Urothelium cell line (cell line): ENCODE results near the gene PTPN13.
"Not testable (repeated sequence)": the region's sequence is repeated elsewhere in the genome, so short reads cannot be mapped to it uniquely, and the experiment has no call there.

Experiments
- DNase-seq: peaks from one replicate; pipeline ENCODE4 v3.0.0; 2011; ENCODE audit warnings: low spot score, mixed read lengths
- FAIRE-seq: peaks from 2 replicates; lab custom pipeline; 2011; peaks lifted over from hg19 to GRCh38; lab: Jason Lieb, UNC

Gene PTPN13

DNA sequence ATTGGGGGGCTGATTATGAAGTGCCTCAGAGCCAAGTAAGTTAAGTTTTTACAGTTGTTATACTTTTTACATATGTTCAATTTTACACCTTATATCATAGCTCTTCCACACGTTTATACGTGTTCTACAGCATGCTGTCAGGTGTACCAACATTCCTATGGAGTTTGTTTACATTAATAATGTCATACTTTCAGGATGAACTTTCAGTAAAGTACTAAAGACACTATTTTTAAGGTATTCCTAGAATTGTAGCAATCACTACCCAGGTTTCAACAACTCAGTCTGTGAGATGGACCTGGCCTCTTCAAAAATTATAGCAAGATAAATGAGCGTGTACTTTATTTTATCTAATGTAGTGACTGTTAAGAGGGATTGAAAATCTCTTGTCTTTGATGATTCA, 92.6 kb downstream of the PTPN13 start:
- DNase-seq (no peak), FAIRE-seq (no peak)

GRCh38 chr4:86688026-86688425, 93.9 kb downstream of the PTPN13 start:
- no peak for FAIRE-seq
- DNase-seq = no peak

DNA sequence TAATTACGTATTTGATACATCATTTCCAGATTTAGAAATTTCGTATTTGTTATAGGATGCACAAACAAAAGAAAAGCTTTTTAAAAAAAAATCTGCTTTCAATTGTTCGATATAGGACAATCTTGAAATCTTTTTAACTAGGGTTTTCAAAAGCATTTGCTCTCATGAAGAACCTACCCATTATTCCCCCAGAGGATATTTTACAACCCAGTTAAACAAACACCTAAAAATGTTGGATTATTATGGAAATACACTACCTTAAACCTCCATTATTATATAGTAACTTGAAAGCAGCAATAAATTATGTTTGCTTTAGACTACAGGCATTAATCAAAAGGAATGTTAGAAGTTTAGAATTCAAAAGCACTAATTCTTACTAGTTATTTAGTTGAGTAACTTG, 110.5 kb downstream of the PTPN13 start:
- no peak for FAIRE-seq

DNA sequence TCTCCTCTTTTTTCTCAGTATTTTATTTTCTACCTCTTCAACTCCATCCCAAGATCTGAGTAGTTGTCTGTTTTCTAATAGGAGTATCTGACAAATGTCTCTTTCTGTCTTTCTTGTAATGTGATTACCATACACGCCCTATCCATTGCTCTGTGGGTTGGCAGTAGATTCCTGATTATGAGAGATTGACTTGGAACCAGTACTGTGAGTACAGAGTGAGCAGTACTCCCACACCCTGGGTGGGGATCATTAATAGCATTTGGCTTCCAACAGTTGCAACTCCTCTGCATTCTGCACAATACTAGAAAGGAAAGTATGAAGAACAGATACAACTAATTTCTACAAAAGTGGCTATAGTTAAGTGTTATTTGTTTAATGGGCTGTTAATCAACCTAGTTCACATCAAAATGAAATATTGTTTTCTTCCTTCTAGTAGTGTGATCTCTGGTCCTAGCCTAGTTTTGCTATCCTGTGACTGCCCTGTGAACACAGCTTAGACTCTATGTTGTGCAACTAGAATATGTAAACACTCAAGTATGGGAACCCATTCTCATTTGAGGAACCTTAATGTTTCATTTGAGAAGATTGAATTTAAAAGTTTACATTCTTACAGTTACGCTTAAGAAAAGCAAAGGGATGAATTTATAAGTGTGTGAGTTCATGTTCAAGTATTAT, 112.9 kb downstream of the PTPN13 start:
- FAIRE-seq = no peak
- DNase-seq = no peak

More for the DNA sequence above, 110.5 kb downstream of the PTPN13 start:
- DNase-seq = no peak

- FAIRE-seq (no peak), DNase-seq (no peak)
Measured at GRCh38 chr4:86717651-86718050, 123.5 kb downstream of the PTPN13 start.

DNA sequence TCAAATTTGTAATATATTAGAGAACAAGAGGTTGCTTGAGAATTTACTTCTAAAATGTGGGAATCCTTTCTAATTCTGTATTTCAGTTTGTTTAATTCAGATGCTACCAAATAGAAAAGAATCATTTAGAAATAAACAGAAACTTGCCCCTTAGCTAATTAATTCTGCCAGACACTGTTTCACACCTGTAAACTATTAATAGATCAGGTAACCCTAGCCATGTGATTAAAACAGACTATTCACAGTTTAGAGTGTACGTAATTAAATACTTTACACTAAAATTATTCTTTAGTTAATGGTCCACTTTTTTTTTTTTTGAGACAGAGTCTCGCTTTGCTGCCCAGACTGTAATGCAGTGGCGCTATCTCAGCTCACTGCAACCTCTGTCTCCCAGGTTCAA, 124.0 kb downstream of the PTPN13 start:
- FAIRE-seq = no peak
- DNase-seq = no peak

GRCh38 chr4:86719149-86719548, 125.0 kb downstream of the PTPN13 start:
- DNase-seq, FAIRE-seq: not testable (repeated sequence)

GRCh38 chr4:86720508-86721068, 126.5 kb downstream of the PTPN13 start:
- DNase-seq (peak; percentile 3), FAIRE-seq (no peak)

- DNase-seq (no peak), FAIRE-seq (no peak)
Measured at GRCh38 chr4:86721412-86721811, 127.3 kb downstream of the PTPN13 start.

DNA sequence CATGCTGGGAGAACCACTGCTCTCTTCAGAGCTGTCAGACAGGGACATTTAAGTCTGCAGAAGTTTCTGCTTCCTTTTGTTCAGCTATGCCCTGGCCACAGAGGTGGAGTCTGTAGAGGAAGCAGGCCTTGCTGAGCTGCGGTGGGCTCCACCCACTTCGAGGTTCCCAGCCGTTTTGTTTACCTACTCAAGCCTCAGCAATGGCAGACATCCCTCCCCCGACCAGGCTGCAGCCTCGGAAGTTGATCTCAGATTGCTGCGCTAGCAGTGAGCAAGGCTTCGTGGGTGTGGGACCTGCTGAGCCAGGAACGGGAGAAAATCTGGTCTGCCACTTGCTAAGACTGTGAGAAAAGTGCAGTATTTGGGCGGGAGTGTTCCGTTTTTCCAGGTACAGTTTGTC, 136.2 kb downstream of the PTPN13 start:
- no peak for FAIRE-seq
- DNase-seq = no peak

- DNase-seq = no peak
Measured at GRCh38 chr4:86737244-86737643, 143.1 kb downstream of the PTPN13 start.

GRCh38 chr4:86741846-86742245, 147.7 kb downstream of the PTPN13 start:
- FAIRE-seq (no peak), DNase-seq (no peak)

More at GRCh38 chr4:86737244-86737643, 143.1 kb downstream of the PTPN13 start:
- no peak for FAIRE-seq

GRCh38 chr4:86744570-86744969, 150.5 kb downstream of the PTPN13 start:
- FAIRE-seq = no peak
- DNase-seq = no peak

- no peak for DNase-seq
- no peak for FAIRE-seq
Measured at GRCh38 chr4:86749121-86749520, 155.0 kb downstream of the PTPN13 start.

GRCh38 chr4:86755388-86755787, 161.3 kb downstream of the PTPN13 start:
- no peak for FAIRE-seq
- no peak for DNase-seq

DNA sequence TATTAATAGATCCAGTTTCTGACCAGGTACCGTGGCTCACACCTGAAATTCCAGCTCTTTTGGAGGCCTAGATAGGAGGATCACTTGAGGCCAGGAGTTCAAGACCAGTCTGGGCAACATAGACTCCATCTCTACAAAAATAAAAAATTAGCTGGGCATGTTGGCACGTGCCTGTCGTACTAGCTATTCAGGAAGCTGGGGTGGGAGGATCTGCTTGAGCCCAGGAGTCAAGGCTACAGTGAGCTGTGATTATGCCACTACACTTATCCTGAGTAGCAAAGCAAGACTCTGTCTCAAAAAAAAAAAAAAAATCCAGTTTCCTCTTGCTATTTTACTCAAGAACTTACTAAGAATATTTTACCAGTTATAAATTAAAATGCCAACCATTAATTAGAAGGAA, 163.4 kb downstream of the PTPN13 start:
- DNase-seq (no peak), FAIRE-seq (no peak)

DNA sequence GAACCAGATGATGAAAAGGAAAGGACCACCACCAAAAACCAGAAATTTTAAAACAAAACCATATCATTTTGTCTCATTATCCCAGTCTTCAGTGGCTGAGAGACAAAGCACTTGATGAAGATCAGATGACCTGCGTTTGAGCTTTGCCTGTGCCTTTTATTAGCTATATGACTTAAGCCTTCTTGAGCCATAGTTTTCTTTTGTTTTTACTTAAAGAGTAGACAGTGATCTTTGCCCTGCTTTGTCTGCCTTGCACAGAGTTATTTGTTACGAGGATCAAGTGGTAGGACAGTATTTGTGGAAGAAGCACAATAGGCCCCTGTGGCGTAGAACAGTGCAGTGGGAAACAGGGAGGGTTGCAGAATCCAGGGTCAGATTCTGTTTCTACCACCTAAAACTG, 165.2 kb downstream of the PTPN13 start:
- FAIRE-seq (no peak), DNase-seq (no peak)

DNA sequence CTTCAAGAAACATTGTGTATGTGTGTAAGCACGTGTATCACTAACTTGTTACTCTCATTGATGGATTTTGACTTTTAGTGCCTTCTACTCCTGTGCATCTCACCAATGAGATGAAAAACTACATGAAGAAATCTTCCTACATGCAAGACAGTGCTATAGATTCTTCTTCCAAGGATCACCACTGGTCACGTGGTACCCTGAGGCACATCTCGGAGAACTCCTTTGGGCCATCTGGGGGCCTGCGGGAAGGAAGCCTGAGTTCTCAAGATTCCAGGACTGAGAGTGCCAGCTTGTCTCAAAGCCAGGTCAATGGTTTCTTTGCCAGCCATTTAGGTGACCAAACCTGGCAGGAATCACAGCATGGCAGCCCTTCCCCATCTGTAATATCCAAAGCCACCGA, 168.5 kb downstream of the PTPN13 start:
- DNase-seq (no peak), FAIRE-seq (no peak)

GRCh38 chr4:86769794-86770193, 175.7 kb downstream of the PTPN13 start:
- FAIRE-seq (no peak), DNase-seq (no peak)

GRCh38 chr4:86771141-86771540, 177.0 kb downstream of the PTPN13 start:
- FAIRE-seq = no peak
- DNase-seq = no peak

- FAIRE-seq = no peak
Measured at GRCh38 chr4:86775061-86775460, 180.9 kb downstream of the PTPN13 start.

GRCh38 chr4:86778175-86778574, 184.1 kb downstream of the PTPN13 start:
- DNase-seq (no peak), FAIRE-seq (no peak)

More at GRCh38 chr4:86775061-86775460, 180.9 kb downstream of the PTPN13 start:
- no peak for DNase-seq

- no peak for FAIRE-seq
Measured at GRCh38 chr4:86788826-86789225, 194.7 kb downstream of the PTPN13 start.

More at GRCh38 chr4:86788826-86789225, 194.7 kb downstream of the PTPN13 start:
- no peak for DNase-seq
